ENCODE data around the gene F2R.
"Not testable (repeated sequence)": the region's sequence is repeated elsewhere in the genome, so short reads cannot be mapped to it uniquely, and the experiment has no call there.

The F2R gene

DNA sequence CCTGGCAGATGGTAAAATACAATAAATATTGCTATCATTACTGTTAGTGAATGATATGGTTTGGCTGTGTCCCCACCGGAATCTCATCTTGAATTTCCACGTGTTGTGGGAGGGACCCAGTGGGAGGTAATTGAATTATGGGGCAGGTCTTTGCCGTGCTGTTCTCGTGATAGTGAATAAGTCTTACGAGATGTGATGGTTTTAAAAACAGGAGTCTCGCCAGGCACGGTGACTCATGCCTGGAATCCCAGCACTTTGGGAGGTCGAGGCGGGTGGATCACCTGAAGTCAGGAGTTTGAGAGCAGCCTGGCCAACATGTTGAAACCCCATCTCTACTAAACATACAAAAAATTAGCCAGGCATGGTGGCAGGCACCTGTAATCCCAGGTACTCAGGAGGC is 45.2 kb downstream of the F2R start:
- DNase-seq, result not testable (repeated sequence)

GRCh38 chr5:76762484-76762883 is 46.6 kb downstream of the F2R start:
- DNase-seq, result no peak

DNA sequence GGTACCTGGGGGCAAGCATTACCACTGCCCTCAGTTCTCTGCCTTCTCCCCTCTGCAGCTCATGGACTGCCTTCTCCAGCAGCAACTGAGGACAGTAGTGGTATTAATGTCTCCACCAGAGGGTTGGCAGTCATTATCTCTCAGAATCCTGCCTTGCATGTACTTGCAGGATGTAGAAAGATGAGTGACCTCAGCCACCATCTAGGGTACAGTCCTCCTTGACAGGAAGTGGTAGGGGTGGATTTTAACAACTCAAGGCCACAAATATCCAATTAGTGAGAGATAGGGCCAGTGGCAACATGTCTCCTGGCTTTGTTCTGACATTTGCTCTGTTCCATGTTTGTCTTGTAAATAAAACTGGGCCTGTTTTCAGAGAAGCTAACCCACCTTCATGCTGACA is 47.2 kb downstream of the F2R start:
- no peak for DNase-seq

GRCh38 chr5:76764374-76764773 is 48.4 kb downstream of the F2R start:
- DNase-seq, result no peak

DNA sequence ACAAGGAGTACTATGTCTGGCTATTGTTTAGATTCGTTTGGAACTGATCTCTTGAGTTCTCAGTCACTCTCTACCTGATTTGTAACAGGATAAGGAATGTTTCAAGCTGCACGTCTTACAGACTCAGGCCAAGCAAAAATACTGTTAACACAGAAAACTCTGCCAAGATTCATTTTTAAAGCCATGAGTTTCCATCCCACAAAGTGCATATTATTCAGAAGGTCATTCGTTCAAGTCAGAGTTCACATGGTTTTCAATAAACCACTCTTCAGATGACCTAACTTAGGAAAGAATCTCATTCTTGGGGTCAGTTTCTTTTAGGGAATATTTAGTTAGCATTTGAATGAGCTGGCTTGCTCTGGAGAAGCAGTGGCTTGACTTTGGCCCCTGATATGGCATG is 49.3 kb downstream of the F2R start:
- DNase-seq, result no peak

DNA sequence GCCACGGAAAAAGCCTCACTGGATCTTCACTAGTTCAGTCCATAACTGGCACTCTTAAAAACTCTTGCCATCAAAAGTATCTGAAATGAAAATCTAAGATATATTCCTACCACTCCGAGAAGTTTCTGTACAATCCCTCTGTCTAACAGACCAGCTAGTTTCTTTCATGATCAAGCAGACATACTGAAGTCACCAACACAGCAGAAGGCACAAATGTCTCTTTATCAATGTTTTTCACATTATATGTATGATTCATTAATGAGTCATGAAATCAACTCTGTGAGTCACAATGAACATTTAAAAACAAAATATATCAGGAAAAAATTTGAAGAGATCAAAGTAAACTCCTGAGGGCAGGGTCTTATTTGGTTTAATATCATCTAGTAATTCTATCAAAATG is 50.8 kb downstream of the F2R start:
- DNase-seq, result no peak

- DNase-seq, result not testable (repeated sequence)
Measured at GRCh38 chr5:76771041-76771440, 55.1 kb downstream of the F2R start.

- no peak for DNase-seq
Measured at GRCh38 chr5:76771705-76772405, 55.9 kb downstream of the F2R start.

DNA sequence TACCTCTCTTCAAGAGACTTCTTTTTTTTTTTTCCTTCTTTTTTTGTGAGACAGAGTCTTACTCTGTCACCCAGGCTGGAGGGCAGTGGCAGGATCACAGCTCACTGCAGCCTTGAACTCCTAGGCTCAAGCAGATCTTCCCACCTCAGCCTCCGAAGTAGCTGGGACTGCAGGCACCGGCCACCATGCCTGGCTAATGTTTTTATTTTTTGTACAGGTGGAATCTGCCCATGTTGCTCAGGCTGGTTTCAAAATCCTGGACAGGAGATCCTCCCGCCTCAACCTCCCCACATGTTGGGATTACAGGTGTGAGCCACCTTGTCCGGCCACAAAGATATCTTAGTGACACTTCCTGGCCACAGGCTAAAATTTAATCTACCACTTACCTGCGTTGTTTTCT is 60.0 kb downstream of the F2R start:
- no peak for DNase-seq

GRCh38 chr5:76776391-76776790 is 60.5 kb downstream of the F2R start:
- DNase-seq, result no peak

DNA sequence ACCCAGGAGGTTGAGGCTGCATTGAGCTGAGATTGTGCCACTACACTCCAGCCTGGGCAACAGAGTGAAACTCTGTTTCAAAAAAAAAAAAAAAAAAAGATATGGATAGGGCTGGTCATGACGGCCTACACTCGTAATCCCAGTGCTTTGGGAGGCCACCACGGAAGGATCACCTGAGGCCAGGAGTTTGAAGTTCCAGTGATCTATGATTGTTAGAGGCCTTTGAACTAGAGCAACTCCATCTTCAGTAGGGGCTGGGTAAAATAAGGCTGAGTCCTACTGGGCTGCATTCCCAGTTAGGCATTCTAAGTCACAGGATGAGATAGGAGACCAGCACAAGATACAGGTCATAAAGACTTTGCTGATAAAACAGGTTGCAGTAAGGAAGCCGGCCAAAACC is 64.7 kb downstream of the F2R start:
- not testable (repeated sequence) for DNase-seq

DNA sequence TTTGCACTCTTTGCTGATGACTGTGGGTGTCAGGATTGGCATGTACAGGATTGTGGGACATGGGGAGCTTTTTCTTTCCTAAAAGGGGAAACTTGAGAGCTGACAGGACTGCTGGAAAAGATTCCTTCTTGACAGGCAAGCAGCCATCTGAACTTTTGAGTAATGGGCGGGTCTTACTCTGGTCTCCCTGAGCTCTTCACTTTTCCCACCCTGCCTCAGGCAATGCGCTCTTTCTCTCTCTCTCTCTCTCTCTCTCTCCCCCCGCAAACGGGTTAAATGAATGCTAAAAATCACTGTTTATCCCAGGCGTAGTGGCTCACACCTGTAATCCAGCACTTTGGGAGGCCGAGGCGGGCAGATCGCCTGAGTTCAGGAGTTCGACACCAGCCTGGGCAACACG is 65.8 kb downstream of the F2R start:
- DNase-seq, result no peak

DNA sequence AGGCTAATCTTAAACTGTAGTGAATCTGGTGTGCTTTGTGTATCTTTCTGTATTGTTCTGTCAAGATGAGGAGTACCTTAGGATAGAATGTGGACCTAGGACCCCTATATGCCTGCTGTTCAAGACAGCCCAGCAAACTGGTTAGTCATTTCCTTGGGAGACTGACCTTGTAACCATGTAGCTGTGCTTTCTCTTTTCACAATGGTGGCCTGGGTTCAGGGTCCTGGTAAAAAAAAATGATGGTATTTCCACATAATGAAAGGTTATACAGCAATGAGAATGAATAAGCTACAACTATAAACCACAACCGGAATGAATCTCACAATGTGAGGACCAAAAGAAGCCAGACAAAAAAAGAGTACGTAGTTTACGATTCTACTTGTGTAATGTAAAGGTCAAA is 66.5 kb downstream of the F2R start:
- DNase-seq, result no peak
